A673 (cell line): Measurements from ENCODE around the gene DCLK1. TPM values are rescaled to one million over a fixed set of nuclear protein-coding genes. Genes with fewer than 3 reads are reported as not detected.

ENCODE experiments used
- BruUV-seq: library from RNA; stranded (reverse); fragments of 400-500 nt; replicated peaks from 2 replicates; lab custom pipeline; 2021; lab: Mats Ljungman, UMichigan
- CTCF ChIA-PET: fragments of 300-600 bp; sonication (Branson Sonifier 250); formaldehyde crosslinking; loops from one replicate; lab custom pipeline; 2022; ENCODE audit warnings: antibody characterized with exemption; lab: Charles Lee
- POLR2A ChIA-PET: fragments of 300-600 bp; sonication (Branson Sonifier 250); formaldehyde crosslinking; loops from one replicate; lab custom pipeline; 2022; ENCODE audit warnings: antibody characterized with exemption; ENCODE audit not compliant: low non-redundant PET; lab: Charles Lee
- DNase-seq: peaks from one replicate; pipeline ENCODE4 v3.0.0-alpha.2; 2015; ENCODE audit warnings: low spot score
- H3K27ac ChIP-seq: fragments of 200-600 bp; sonication (generic); 2 replicates; pipeline ENCODE4 v1.5.1; 2016; ENCODE audit warnings: mixed run types, low read depth, mild to moderate bottlenecking, mixed read lengths, antibody characterized with exemption, low read length; ENCODE audit not compliant: poor library complexity, severe bottlenecking
- H3K27me3 ChIP-seq: fragments of 200-600 bp; sonication (generic); replicated peaks from 2 replicates; pipeline ENCODE4 v1.6.1; 2017; ENCODE audit warnings: mixed run types, low read depth, mild to moderate bottlenecking, mixed read lengths, antibody characterized with exemption, low read length; ENCODE audit not compliant: insufficient read depth, poor library complexity
- H3K36me3 ChIP-seq: fragments of 200-600 bp; sonication (generic); 2 replicates; pipeline ENCODE4 v1.6.1; 2016; ENCODE audit warnings: mixed run types, mild to moderate bottlenecking, mixed read lengths, antibody characterized with exemption, low read length; ENCODE audit not compliant: insufficient read depth, poor library complexity, severe bottlenecking
- H3K4me1 ChIP-seq: fragments of 200-600 bp; sonication (generic); 2 replicates; pipeline ENCODE4 v1.6.1; 2017; ENCODE audit warnings: mixed run types, mild to moderate bottlenecking, mixed read lengths, antibody characterized with exemption, low read length; ENCODE audit not compliant: insufficient read depth, poor library complexity, severe bottlenecking
- H3K4me3 ChIP-seq: fragments of 200-600 bp; sonication (generic); 2 replicates; pipeline ENCODE4 v1.5.1; 2016; ENCODE audit warnings: low read depth, mixed run types, mild to moderate bottlenecking, mixed read lengths, low read length; ENCODE audit not compliant: poor library complexity, severe bottlenecking
- H3K9me3 ChIP-seq: fragments of 200-600 bp; sonication (generic); 2 replicates; pipeline ENCODE4 v1.6.1; 2016; ENCODE audit warnings: mixed run types, low read depth, mild to moderate bottlenecking, mixed read lengths, antibody characterized with exemption, low read length; ENCODE audit not compliant: poor library complexity, severe bottlenecking
- CTCF ChIP-seq: fragments of 300-800, 200-600 bp; sonication (generic); conservative IDR thresholded peaks from 2 replicates; pipeline ENCODE4 v1.5.1; 2017; ENCODE audit warnings: low read depth, mild to moderate bottlenecking, antibody characterized with exemption, low read length, moderate library complexity, mixed read lengths
- EZH2 ChIP-seq: fragments of 200-600 bp; sonication (generic); IDR thresholded peaks from 2 replicates; pipeline ENCODE4 v1.6.1; 2017; ENCODE audit warnings: borderline replicate concordance, low read depth, mild to moderate bottlenecking, mixed read lengths, antibody characterized with exemption, low read length; ENCODE audit not compliant: poor library complexity, severe bottlenecking
- intact Hi-C: fragments of 100-400 bp; cut with micrococcal nuclease; formaldehyde crosslinking; loops from one replicate; pipeline ENCODE4 v1.10.0; 2022; ENCODE audit not compliant: unreplicated experiment
- total RNA-seq: library from RNA; stranded (reverse); gene quantifications from 2 replicates; pipeline ENCODE4 v1.2.3, GENCODE V29; 2021

Gene DCLK1
- total RNA-seq, 1 experiment from 2014 or later: 11.2 TPM

DNA sequence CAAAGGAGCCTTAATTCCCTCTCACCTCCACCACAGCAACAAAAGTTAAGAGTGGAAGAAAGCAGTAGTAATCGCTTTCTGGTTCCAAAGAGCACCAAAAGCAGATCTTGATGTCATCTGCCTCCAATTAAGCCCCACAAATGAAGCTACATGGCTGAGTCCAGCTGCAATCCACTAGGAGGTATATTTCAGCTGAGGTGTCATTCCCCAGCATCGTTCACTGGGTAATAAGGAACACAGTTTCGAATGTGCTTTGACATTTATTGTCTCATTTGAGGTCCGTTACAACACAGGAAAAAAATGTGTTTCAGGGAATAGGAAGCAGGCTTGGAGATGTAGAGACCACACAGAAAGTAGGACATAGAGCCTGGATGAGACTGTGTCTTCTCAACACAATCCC lies 190.4 kb downstream of the DCLK1 start:
- BruUV-seq: no TSS peak
- Histone ChIP-seq H3K4me3 (no peak overlapping the region), H3K9me3 (peaks cover 4% of the 10 kb centered on the region), H3K27me3 (no peaks in the 10 kb centered on the region), H3K36me3 (no peaks in the 10 kb centered on the region), H3K27ac (no peak overlapping the region), H3K4me1 (no peaks in the 10 kb centered on the region)
- ChIA-PET POLR2A (no interaction called here), CTCF (no interaction called here)
- DNase-seq: no peak
- TF ChIP-seq EZH2 (no peak), CTCF (no peak)
- intact Hi-C loops: no loop called here

DNA sequence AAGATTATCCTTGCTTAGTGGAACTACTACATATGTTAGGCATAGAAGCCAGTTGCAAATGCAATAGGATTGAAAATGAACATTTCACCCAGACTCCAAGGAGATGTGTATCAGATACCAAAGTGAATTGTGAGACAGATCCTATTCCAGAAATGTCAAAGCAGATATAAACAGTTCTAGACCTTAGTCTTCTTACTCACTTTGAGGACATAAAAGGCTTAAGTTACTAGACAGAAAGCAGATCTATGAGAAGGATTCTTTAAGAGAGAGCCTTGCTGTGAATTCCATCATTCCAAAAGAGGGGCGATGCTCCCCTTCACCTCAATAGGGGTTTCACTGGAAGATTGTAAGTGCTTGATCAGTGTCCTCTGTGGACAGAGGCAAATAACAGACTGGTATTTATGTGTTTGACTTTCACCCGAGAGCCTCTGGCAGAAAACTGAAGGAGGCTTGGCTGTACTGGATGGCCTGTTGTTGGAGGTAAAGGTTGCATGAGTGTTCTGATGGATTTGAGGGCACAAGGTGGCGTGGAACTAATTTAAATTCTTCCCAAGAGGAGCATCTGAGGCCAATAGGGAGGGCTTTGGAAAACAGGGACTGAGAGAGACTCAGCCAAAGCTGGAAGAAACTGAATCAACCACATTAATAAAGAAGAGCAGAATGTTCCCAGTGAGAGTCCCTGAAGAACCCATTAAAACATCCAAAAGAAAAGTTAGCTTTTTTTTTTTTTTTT lies 194.8 kb downstream of the DCLK1 start:
- no TSS peak for BruUV-seq
- Histone ChIP-seq H3K4me3 (no peak overlapping the region), H3K4me1 (no peaks in the 10 kb centered on the region), H3K27me3 (no peaks in the 10 kb centered on the region), H3K36me3 (no peaks in the 10 kb centered on the region), H3K9me3 (no peaks in the 10 kb centered on the region), H3K27ac (no peak overlapping the region)
- DNase-seq: no peak
- ChIA-PET POLR2A (no interaction called here), CTCF (no interaction called here)
- intact Hi-C loops: no loop called here
- TF ChIP-seq EZH2 (no peak), CTCF (no peak)

GRCh38 chr13:35930665-35931631 lies 200.2 kb downstream of the DCLK1 start:
- Histone ChIP-seq H3K36me3 (no peaks in the 10 kb centered on the region), H3K4me3 (no peak overlapping the region), H3K9me3 (no peaks in the 10 kb centered on the region), H3K4me1 (no peaks in the 10 kb centered on the region), H3K27me3 (no peaks in the 10 kb centered on the region), H3K27ac (no peak overlapping the region)
- intact Hi-C loops: no loop called here
- DNase-seq: no peak
- no peak for TF ChIP-seq EZH2
- TF ChIP-seq CTCF: no peak
- no TSS peak for BruUV-seq
- POLR2A ChIA-PET: no interaction called here
- CTCF ChIA-PET: no interaction called here
